Esophagus muscularis mucosa (tissue), 4 donors: ENCODE results near the gene PPP1R10. TPM values are rescaled to one million over a fixed set of nuclear protein-coding genes. Genes with fewer than 3 reads are reported as not detected.

Source experiments
- DNase-seq: peaks from one replicate; pipeline ENCODE4 v3.0.0-alpha.2; 2017; ENCODE audit errors: extremely low spot score
- H3K27ac ChIP-seq, 4 donors: fragments of 200-600 bp; sonication (generic); replicated peaks in 1 of 4; 1 replicate in 3 of 4; 2 replicates in 1 of 4; pipeline ENCODE4 v1.5.1; 2016 to 2019; ENCODE audit warnings: mild to moderate bottlenecking in 1 of 4
- H3K27me3 ChIP-seq, 4 donors: fragments of 200-600 bp; sonication (generic); one replicate each; pipeline versions ENCODE4 v1.5.1 to v1.6.0; 2016 to 2019
- H3K36me3 ChIP-seq, 4 donors: fragments of 200-600 bp; sonication (generic); one replicate each; pipeline ENCODE4 v1.5.1; 2016 to 2019
- H3K4me1 ChIP-seq, 4 donors: fragments of 200-600 bp; sonication (generic); one replicate each; pipeline ENCODE4 v1.5.1; 2016 to 2019
- H3K4me3 ChIP-seq, 4 donors: fragments of 200-600 bp; sonication (generic); 1 replicate in 2 of 4; 2 replicates in 2 of 4; pipeline ENCODE4 v1.5.1; 2016 to 2019; ENCODE audit warnings: mild to moderate bottlenecking in 4 of 4, moderate library complexity in 1 of 4
- H3K9me3 ChIP-seq, 4 donors: fragments of 200-600 bp; sonication (generic); 1 replicate in 3 of 4; 2 replicates in 1 of 4; pipeline ENCODE4 v1.5.1; 2016 to 2019
- CTCF ChIP-seq, 3 experiments: fragments of 200-600 bp in 2 of 3; fragments of 450-650 bp in 1 of 3; sonication (generic) in 2 of 3; IDR thresholded peaks; one replicate each; pipeline ENCODE4 v1.5.1; 2017 to 2019; ENCODE audit warnings: antibody characterized with exemption in 3 of 3, mild to moderate bottlenecking in 2 of 3, moderate library complexity in 1 of 3
- EP300 ChIP-seq: sonication (generic); formaldehyde crosslinking; IDR thresholded peaks from one replicate; pipeline ENCODE4 v1.6.1; 2017; ENCODE audit warnings: antibody characterized with exemption
- POLR2A ChIP-seq: fragments of 450-650 bp; IDR thresholded peaks from one replicate; pipeline ENCODE4 v1.6.1; 2017; ENCODE audit warnings: antibody characterized with exemption, moderate library complexity, mild to moderate bottlenecking, low read depth
- POLR2AphosphoS5 ChIP-seq, 2 donors: sonication (generic); formaldehyde crosslinking; IDR thresholded peaks; one replicate each; pipeline ENCODE4 v1.6.1; 2017; ENCODE audit warnings: antibody characterized with exemption in 2 of 2
- WGBS: methylation state at CpG from one replicate; pipeline ENCODE4 v1.1.5; 2018; 5-methylcytosine and 5-hydroxymethylcytosine counted together
- intact Hi-C: fragments of 100-400 bp; cut with DNase I; formaldehyde crosslinking; loops from one replicate; pipeline ENCODE4 v1.15.1; 2023
- total RNA-seq, 4 donors: library from RNA; depleted of rRNA; stranded (reverse); fragments of >200 nt; gene quantifications; one replicate each; pipeline versions ENCODE4 v1.1.0 to v1.2.1, GENCODE V29; 2016

The PPP1R10 gene
- total RNA-seq, 4 donors from 2014 or later: 24.5 to 53.6 (median 37.9) TPM

GRCh38 chr6:30560930-30561329 lies 56.1 kb downstream of the PPP1R10 start:
- Histone ChIP-seq H3K36me3 (peaks cover 9 to 24% (median 22%) of the 10 kb centered on the region in 4 donors), H3K27me3 (no peaks in the 10 kb centered on the region), H3K4me1 (peaks cover 11 to 19% (median 16%) of the 10 kb centered on the region in 4 donors), H3K27ac (no peak overlapping the region), H3K4me3 (no peak overlapping the region), H3K9me3 (no peaks in the 10 kb centered on the region)
- DNase-seq: no peak
- no peak for TF ChIP-seq CTCF (IDR thresholded peaks at IDR 0.05)
- no peak for TF ChIP-seq POLR2A
- no peak for TF ChIP-seq POLR2AphosphoS5 (IDR thresholded peaks at IDR 0.05)
- no peak for TF ChIP-seq EP300
- 87% methylated on average over 3 of the region's 3 CpGs for WGBS
- intact Hi-C loops: no loop called here

- H3K27ac ChIP-seq: peak overlapping the region; percentile 98 to 100 (median 98)
- no peak for DNase-seq
- no peaks in the 10 kb centered on the region for H3K27me3 ChIP-seq
- H3K9me3 ChIP-seq: no peaks in the 10 kb centered on the region
- H3K36me3 ChIP-seq: peaks cover 8 to 37% (median 30%) of the 10 kb centered on the region in 4 donors
- peaks cover 19 to 39% (median 30%) of the 10 kb centered on the region in 4 donors for H3K4me1 ChIP-seq
- intact Hi-C loops: loop anchor here (2.0 kb wide), 1 partner anchor 13 kb away; the partner anchor contains the start of gene ABCF1
- peak overlapping the region; percentile 84 to 96 (median 89) for H3K4me3 ChIP-seq
- TF ChIP-seq CTCF (IDR thresholded peaks at IDR 0.05) (no peak), EP300 (no peak), POLR2A (no peak), POLR2AphosphoS5 (IDR thresholded peaks at IDR 0.05) (no peak)
- 3% methylated on average over 6 of the region's 6 CpGs for whole genome bisulfite sequencing
These were observed 59.4 kb downstream of the PPP1R10 start for GRCh38 chr6:30557683-30557981.

- DNase-seq: peak; percentile 96
- H3K9me3 ChIP-seq: no peaks in the 10 kb centered on the region
- peak within 1 kb of the TSS; percentile 84 to 96 (median 89) for H3K4me3 ChIP-seq
- H3K36me3 ChIP-seq: peaks cover 10 to 37% (median 30%) of the 10 kb centered on the region in 4 donors
- no peaks in the 10 kb centered on the region for H3K27me3 ChIP-seq
- peaks cover 19 to 39% (median 30%) of the 10 kb centered on the region in 4 donors for H3K4me1 ChIP-seq
- TF ChIP-seq POLR2AphosphoS5 (IDR thresholded peaks at IDR 0.05) (peak; percentile 71 to 80), POLR2A (peak; percentile 48), EP300 (no peak), CTCF (IDR thresholded peaks at IDR 0.05) (no peak)
- peak within 1 kb of the TSS; percentile 98 to 100 (median 98) for H3K27ac ChIP-seq
- intact Hi-C loops: loop anchor here (2.0 kb wide), 1 partner anchor 14 kb away; the partner anchor contains the start of gene ABCF1
- under 1% methylated on average over 42 of the region's 42 CpGs for WGBS
These were observed 59.9 kb downstream of the PPP1R10 start, which contains the start of gene PRR3 for GRCh38 chr6:30556906-30557682. Gene PRR3, plus strand, starts transcription at chr6:30557295. Its CDS starts 50 bp downstream, at chr6:30557345.

GRCh38 chr6:30556066-30556905 lies 60.8 kb downstream of the PPP1R10 start, which contains the start of gene GNL1:
Gene GNL1, minus strand, starts transcription at chr6:30556489. Its CDS starts 286 bp downstream, at chr6:30556203.
- TF ChIP-seq POLR2A: peak; percentile 32
- TF ChIP-seq EP300: no peak
- peak; percentile 73 to 89 for TF ChIP-seq POLR2AphosphoS5 (IDR thresholded peaks at IDR 0.05)
- Histone ChIP-seq H3K9me3 (no peaks in the 10 kb centered on the region), H3K4me3 (peak within 1 kb of the TSS; percentile 84 to 96 (median 89)), H3K36me3 (peaks cover 15 to 37% (median 32%) of the 10 kb centered on the region in 4 donors), H3K27ac (peak within 1 kb of the TSS; percentile 98 to 100 (median 98)), H3K27me3 (no peaks in the 10 kb centered on the region), H3K4me1 (peaks cover 19 to 39% (median 30%) of the 10 kb centered on the region in 4 donors)
- intact Hi-C loops: loop anchor here (2.0 kb wide), 1 partner anchor 15 kb away; the partner anchor contains the start of gene ABCF1
- WGBS: 1% methylated on average over 38 of the region's 71 CpGs
- peak; percentile 97 for DNase-seq
